Amniotic epithelial cell (primary cell): ENCODE measurements around the gene POTEB.
"Not testable (repeated sequence)": the region's sequence is repeated elsewhere in the genome, so short reads cannot be mapped to it uniquely, and the experiment has no call there.

Source experiments
- DNase-seq: peaks from one replicate; pipeline ENCODE4 v3.0.0-alpha.2; 2010; ENCODE audit warnings: low read depth

Gene POTEB

DNA sequence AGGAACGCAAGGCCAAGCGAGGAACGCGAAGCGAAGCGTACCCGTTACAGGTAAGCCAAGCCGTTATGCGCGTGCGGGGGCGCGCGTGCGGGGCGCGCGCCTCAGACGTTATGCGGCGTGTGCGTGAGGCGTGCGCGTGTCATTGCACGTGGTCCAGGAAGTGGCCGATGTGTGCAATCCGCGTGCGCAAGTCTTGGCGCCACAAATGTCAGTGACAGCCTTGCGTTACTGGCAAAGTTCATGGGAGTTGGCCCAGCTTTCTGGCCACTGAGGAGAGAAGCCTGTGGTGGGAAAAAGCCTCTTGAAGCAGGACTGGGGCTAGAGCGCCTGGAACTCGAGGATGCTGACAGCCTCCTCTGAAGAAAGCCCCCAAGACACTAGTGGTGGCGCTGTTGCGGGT lies at the start of gene POTEB:
POTEB (minus strand) TSS at position 101 of the 400 bp plus-strand sequence. CDS start 489 bp downstream, outside the sequence.
- DNase-seq: not testable (repeated sequence)

DNA sequence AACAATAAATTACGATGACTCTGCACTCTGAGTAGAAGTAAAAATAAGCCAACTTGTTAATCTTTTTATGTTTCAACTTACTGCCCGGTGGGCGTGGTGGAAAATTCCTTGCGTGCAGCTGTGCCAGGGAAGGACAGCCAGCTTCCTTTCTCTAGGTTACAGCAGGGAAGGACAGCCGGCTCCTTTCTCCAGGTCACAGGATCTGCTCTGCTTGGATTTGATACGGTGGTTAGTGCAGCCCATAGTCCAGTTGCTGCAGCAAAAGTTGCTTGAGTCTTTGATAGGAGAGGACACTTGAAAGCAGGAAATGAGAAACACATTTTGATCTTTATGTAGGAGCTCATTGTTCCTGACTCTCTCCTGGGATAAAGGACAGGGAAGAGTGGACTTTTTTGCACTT lies 13.4 kb upstream of the POTEB start:
- DNase-seq: not testable (repeated sequence)

DNA sequence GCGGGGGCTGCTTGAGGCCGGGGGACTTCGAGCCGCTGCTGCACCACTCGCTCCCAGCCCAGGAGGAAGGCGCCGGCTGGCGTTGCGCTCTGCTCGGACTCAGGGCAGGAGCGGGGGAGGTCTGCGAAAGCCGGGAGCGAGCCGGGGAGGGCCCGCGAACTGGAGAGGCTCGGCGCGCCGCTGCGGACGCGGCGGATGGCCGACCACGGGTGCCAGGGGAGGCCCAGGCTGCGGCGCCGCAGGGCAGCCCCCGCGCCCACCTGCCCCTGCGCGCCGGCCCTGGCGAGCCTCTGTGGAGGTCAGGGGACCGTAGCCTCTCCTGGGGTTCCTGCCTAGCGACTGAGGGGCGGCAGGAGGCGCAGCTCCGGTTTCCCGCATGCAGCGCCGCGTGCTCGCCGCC lies 12.0 kb upstream of the POTEB start:
- DNase-seq: not testable (repeated sequence)

DNA sequence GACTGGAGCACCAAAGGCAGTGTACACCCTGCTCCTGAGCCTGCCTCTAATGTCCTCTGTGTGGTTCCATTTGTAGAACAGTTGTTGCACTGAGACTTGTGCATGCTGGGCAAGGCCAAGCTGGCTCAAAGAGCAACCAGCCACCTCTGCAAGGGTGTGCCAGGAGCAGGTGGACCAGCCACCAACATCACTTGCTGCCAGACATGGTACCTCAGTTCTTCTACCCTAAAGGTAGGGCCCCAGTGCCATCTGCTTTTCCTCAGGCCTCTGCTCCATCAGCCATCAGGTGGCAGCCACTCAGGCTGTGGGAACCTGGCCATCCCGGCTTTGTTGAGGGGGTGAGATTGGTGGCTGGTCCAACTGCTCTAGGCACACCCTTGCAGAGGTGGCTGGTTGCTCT lies 38.7 kb downstream of the POTEB start:
- DNase-seq: not testable (repeated sequence)
